ENCODE measurements around the gene DAAM1.

DAAM1 gene

GRCh38 chr14:59313144-59313651 is 124.7 kb downstream of the DAAM1 start:
- TF ChIP-seq CTCF (IDR thresholded peaks at IDR 0.05): no peak
- Histone ChIP-seq H3K27ac (no peak overlapping the region), H3K27me3 (no peaks in the 10 kb centered on the region), H3K36me3 (no peaks in the 10 kb centered on the region), H3K4me3 (ENCODE audit: low read depth in 1 of 2, low read length in 1 of 2) (no peak overlapping the region), H3K4me1 (ENCODE audit: control insufficient read depth in 1 of 2, insufficient read depth in 1 of 2, low read depth in 1 of 2, low read length in 1 of 2) (no peaks in the 10 kb centered on the region), H3K9me3 (no peaks in the 10 kb centered on the region)

GRCh38 chr14:59313658-59314608 is 125.5 kb downstream of the DAAM1 start:
- H3K36me3 ChIP-seq: no peaks in the 10 kb centered on the region
- H3K4me3 ChIP-seq (ENCODE audit: low read depth in 1 of 2, low read length in 1 of 2): no peak overlapping the region
- H3K4me1 ChIP-seq (ENCODE audit: control insufficient read depth in 1 of 2, insufficient read depth in 1 of 2, low read depth in 1 of 2, low read length in 1 of 2): no peaks in the 10 kb centered on the region
- TF ChIP-seq CTCF (IDR thresholded peaks at IDR 0.05): no peak
- no peaks in the 10 kb centered on the region for H3K27me3 ChIP-seq
- H3K9me3 ChIP-seq: no peaks in the 10 kb centered on the region
- H3K27ac ChIP-seq: no peak overlapping the region

DNA sequence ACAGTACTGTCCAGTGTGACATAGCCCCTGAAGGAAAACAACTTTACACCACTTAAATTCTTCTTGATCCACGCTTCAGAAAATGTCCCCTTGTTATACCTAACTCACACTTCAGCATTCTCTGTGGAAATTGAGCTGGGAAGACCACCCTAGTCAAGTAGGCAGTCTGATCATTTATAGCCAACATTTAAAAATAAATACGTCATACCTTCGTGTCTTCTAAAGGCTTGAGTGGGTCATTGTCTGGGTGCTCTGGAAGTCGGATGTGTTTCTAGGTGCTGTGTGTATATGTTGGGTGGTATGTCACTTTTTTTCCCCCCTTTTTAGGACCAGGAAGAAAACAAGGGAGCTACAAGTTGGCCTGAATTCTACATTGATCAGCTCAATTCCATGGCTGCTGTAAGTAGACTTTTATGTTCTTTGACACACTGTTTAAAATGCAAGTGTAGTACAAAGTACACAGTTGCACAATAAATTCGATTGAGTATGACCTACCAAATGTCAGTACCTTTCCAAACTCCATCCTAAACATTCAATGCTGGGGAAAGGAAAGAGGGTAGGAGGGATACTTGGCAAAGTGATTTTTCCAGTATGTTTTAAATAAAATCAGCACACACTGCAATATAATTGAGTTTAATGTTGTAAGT is 126.6 kb downstream of the DAAM1 start:
- H3K27me3 ChIP-seq: no peaks in the 10 kb centered on the region
- H3K4me3 ChIP-seq (ENCODE audit: low read depth in 1 of 2, low read length in 1 of 2): no peak overlapping the region
- TF ChIP-seq CTCF (IDR thresholded peaks at IDR 0.05): no peak
- peaks cover 0 to 4% of the 10 kb centered on the region in 2 experiments for H3K4me1 ChIP-seq (ENCODE audit: control insufficient read depth in 1 of 2, insufficient read depth in 1 of 2, low read depth in 1 of 2, low read length in 1 of 2)
- no peaks in the 10 kb centered on the region for H3K36me3 ChIP-seq
- no peaks in the 10 kb centered on the region for H3K9me3 ChIP-seq
- H3K27ac ChIP-seq: no peak overlapping the region

GRCh38 chr14:59316151-59316830 is 127.8 kb downstream of the DAAM1 start:
- H3K4me3 ChIP-seq (ENCODE audit: low read depth in 1 of 2, low read length in 1 of 2): no peak overlapping the region
- no peaks in the 10 kb centered on the region for H3K9me3 ChIP-seq
- no peak overlapping the region for H3K27ac ChIP-seq
- no peaks in the 10 kb centered on the region for H3K36me3 ChIP-seq
- H3K4me1 ChIP-seq (ENCODE audit: control insufficient read depth in 1 of 2, insufficient read depth in 1 of 2, low read depth in 1 of 2, low read length in 1 of 2): peaks cover 0 to 8% of the 10 kb centered on the region in 2 experiments
- H3K27me3 ChIP-seq: no peaks in the 10 kb centered on the region
- no peak for TF ChIP-seq CTCF (IDR thresholded peaks at IDR 0.05)

GRCh38 chr14:59317346-59317745 is 128.9 kb downstream of the DAAM1 start:
- TF ChIP-seq CTCF (IDR thresholded peaks at IDR 0.05): no peak
- peaks cover 0 to 8% of the 10 kb centered on the region in 2 experiments for H3K4me1 ChIP-seq (ENCODE audit: control insufficient read depth in 1 of 2, insufficient read depth in 1 of 2, low read depth in 1 of 2, low read length in 1 of 2)
- H3K36me3 ChIP-seq: no peaks in the 10 kb centered on the region
- H3K27ac ChIP-seq: no peak overlapping the region
- H3K4me3 ChIP-seq (ENCODE audit: low read depth in 1 of 2, low read length in 1 of 2): no peak overlapping the region
- H3K27me3 ChIP-seq: no peaks in the 10 kb centered on the region
- no peaks in the 10 kb centered on the region for H3K9me3 ChIP-seq

Measured in neutrophil (primary cell).